Measurements from ENCODE around the gene VEPH1.

DNA sequence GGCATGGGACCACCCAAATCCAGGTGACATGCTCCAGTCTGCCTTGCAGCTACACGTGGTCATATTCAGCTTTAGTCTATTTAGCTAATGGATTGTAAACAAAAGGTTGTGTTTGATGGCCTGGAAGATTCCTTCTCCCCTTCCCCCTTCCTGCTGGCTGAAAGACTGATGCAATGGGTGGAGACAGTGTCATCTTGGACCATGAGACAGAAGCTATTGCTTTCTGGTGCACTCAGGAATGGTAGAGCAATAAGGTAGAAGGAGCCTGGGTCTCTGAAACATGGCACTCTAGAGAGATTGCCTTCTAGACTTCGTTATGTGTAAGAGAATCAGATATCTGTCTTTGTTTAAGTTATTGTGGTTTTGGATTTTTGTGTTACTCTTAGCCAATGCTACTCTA, 92.3 kb downstream of the VEPH1 start:
- TF ChIP-seq, protein P1, sequence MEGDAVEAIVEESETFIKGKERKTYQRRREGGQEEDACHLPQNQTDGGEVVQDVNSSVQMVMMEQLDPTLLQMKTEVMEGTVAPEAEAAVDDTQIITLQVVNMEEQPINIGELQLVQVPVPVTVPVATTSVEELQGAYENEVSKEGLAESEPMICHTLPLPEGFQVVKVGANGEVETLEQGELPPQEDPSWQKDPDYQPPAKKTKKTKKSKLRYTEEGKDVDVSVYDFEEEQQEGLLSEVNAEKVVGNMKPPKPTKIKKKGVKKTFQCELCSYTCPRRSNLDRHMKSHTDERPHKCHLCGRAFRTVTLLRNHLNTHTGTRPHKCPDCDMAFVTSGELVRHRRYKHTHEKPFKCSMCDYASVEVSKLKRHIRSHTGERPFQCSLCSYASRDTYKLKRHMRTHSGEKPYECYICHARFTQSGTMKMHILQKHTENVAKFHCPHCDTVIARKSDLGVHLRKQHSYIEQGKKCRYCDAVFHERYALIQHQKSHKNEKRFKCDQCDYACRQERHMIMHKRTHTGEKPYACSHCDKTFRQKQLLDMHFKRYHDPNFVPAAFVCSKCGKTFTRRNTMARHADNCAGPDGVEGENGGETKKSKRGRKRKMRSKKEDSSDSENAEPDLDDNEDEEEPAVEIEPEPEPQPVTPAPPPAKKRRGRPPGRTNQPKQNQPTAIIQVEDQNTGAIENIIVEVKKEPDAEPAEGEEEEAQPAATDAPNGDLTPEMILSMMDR (IDR thresholded peaks at IDR 0.05 in 2 of 3, conservative IDR thresholded peaks at IDR 0.05 in 1 of 3; ENCODE audit: insufficient read depth in 2 of 3, low read depth in 1 of 3, low read length in 3 of 3): no peak
- TF ChIP-seq, protein P2, sequence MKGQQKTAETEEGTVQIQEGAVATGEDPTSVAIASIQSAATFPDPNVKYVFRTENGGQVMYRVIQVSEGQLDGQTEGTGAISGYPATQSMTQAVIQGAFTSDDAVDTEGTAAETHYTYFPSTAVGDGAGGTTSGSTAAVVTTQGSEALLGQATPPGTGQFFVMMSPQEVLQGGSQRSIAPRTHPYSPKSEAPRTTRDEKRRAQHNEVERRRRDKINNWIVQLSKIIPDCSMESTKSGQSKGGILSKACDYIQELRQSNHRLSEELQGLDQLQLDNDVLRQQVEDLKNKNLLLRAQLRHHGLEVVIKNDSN (CRISPR knock-in tag; IDR thresholded peaks at IDR 0.05): no peak
- TF ChIP-seq BRCA1 (IDR thresholded peaks at IDR 0.05): no peak
- no peak for TF ChIP-seq BRCA1 (CRISPR knock-in tag; IDR thresholded peaks at IDR 0.05)
- no peak for TF ChIP-seq ZBTB49 (CRISPR knock-in tag; IDR thresholded peaks at IDR 0.05; ENCODE audit: borderline replicate concordance)
- TF ChIP-seq MIER1 (IDR thresholded peaks at IDR 0.05; ENCODE audit: low read depth): no peak
